Mammary epithelial cell (primary cell): ENCODE measurements around the gene SLIT3.

ENCODE experiments used
- CTCF ChIP-seq, 2 donors: IDR thresholded peaks in 1 of 2; conservative IDR thresholded peaks in 1 of 2; 2 replicates each; pipeline ENCODE4 v1.5.1; 2011 to 2012; ENCODE audit warnings: inconsistent platforms in 2 of 2, low read length in 2 of 2, mild to moderate bottlenecking in 2 of 2, control low read depth in 1 of 2, low read depth in 1 of 2; ENCODE audit not compliant: insufficient read depth in 1 of 2; ENCODE audit errors: extremely low read depth in 1 of 2
- EZH2 ChIP-seq: IDR thresholded peaks from 2 replicates; pipeline ENCODE4 v1.6.1; 2012; ENCODE audit warnings: low read length, inconsistent platforms, borderline replicate concordance

GRCh38 chr5:168765551-168766425 lies 535.2 kb downstream of the SLIT3 start:
- no peak for TF ChIP-seq CTCF (conservative IDR thresholded peaks at IDR 0.05 in 1 of 2, IDR thresholded peaks at IDR 0.05 in 1 of 2; ENCODE audit: extremely low read depth in 1 of 2, insufficient read depth in 1 of 2, low read depth in 1 of 2, low read length in 2 of 2)
- no peak for TF ChIP-seq EZH2
